IMR-90 (cell line): ENCODE results near the gene RNF144A.

Experiments used
- BHLHE40 ChIP-seq: fragments of 150-350 bp; IDR thresholded peaks from 2 replicates; pipeline ENCODE4 v1.6.1; 2016; ENCODE audit warnings: mild to moderate bottlenecking, low read depth, low read length
- TF ChIP-seq, protein P1 (sequence below): conservative IDR thresholded peaks from 2 replicates; pipeline ENCODE4 v1.5.1; 2012; ENCODE audit warnings: mild to moderate bottlenecking, low read depth, low read length, improper control_type of control experiment
- TF ChIP-seq, protein P2 (sequence below): fragments of 150-350 bp; IDR thresholded peaks from 2 replicates; pipeline ENCODE4 v1.6.1; 2017; ENCODE audit warnings: mild to moderate bottlenecking, antibody characterized with exemption, low read length, low read depth

DNA sequence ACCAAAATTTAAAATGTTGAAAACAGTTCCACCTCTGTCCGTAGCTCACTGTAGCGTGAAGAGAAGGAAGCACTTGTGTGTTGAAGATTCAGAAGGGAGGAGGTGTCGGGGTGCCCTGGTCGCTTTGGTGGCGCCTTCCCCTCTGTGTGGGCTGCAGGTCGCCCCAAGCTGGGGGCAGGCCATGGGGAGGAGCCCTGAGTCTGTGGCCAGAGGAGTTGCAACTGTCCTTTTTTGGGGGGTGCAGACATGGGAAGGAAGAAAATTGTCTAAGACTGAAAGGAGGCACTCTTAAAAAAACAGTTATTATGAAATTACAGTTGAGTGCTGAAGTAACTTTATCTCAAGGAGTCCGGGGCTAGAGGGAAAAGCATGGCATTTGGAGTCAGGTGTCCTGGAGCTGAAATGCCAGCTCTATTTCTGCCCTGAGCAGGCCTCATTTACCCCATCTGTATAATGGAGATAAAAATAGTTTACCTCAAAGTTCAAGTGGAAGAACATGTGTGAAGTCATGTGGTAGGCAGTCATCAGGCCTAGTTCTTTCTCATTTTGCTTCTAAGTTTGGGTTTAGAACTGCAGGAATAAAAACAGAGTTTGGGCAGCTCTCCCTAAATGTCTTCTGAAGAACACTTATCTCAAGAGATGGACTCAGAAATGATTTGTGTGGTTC is 82.1 kb downstream of the RNF144A start:
- TF ChIP-seq, protein P1, sequence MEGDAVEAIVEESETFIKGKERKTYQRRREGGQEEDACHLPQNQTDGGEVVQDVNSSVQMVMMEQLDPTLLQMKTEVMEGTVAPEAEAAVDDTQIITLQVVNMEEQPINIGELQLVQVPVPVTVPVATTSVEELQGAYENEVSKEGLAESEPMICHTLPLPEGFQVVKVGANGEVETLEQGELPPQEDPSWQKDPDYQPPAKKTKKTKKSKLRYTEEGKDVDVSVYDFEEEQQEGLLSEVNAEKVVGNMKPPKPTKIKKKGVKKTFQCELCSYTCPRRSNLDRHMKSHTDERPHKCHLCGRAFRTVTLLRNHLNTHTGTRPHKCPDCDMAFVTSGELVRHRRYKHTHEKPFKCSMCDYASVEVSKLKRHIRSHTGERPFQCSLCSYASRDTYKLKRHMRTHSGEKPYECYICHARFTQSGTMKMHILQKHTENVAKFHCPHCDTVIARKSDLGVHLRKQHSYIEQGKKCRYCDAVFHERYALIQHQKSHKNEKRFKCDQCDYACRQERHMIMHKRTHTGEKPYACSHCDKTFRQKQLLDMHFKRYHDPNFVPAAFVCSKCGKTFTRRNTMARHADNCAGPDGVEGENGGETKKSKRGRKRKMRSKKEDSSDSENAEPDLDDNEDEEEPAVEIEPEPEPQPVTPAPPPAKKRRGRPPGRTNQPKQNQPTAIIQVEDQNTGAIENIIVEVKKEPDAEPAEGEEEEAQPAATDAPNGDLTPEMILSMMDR, result no peak
- no peak for TF ChIP-seq BHLHE40
- TF ChIP-seq, protein P2, sequence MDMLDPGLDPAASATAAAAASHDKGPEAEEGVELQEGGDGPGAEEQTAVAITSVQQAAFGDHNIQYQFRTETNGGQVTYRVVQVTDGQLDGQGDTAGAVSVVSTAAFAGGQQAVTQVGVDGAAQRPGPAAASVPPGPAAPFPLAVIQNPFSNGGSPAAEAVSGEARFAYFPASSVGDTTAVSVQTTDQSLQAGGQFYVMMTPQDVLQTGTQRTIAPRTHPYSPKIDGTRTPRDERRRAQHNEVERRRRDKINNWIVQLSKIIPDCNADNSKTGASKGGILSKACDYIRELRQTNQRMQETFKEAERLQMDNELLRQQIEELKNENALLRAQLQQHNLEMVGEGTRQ, result no peak
